ENCODE results near the gene CYP4F12.

Gene CYP4F12, protein sequence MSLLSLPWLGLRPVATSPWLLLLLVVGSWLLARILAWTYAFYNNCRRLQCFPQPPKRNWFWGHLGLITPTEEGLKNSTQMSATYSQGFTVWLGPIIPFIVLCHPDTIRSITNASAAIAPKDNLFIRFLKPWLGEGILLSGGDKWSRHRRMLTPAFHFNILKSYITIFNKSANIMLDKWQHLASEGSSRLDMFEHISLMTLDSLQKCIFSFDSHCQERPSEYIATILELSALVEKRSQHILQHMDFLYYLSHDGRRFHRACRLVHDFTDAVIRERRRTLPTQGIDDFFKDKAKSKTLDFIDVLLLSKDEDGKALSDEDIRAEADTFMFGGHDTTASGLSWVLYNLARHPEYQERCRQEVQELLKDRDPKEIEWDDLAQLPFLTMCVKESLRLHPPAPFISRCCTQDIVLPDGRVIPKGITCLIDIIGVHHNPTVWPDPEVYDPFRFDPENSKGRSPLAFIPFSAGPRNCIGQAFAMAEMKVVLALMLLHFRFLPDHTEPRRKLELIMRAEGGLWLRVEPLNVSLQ

DNA sequence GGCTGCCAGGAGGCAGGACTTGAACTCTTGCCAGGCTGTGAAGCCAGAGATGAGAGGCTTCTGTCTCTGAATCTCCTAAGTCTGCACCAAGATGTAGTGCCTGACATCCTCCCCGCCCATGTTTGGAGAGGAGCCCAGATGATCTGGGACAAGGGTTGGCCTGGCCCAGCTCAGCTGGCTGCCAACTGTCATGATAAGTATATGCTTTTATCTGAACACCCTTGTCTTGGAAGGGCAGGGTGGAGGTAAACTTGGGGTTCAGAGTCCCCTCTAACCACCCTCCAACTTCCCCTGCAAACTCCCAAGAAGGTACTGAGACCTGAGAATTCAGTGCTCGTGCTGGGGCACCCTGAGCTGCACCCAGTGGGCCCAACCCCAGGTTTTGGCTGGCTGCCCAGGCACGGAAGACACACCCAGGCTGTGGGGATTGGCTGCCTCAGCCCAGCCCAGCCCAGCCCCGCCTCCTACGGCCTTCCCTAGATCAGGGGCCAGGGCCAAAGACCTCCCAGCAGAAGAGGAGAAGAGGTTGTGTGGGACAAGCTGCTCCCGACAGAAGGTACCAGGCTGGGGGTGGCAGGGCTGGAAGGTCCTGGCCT is at the start of gene CYP4F12:
Gene CYP4F12 (plus strand): TSS at position 508 of the 596 bp plus-strand sequence. CDS start 443 bp downstream, outside the sequence.
- Mint-ChIP-seq H3K36me3 (no peaks in the 10 kb centered on the region), H3K4me3 (no peak within 1 kb of the TSS), H3K9me3 (peaks cover 2% of the 10 kb centered on the region), H3K27ac (no peak within 1 kb of the TSS), H3K27me3 (no peaks in the 10 kb centered on the region), H3K4me1 (no peaks in the 10 kb centered on the region)
- no peak for DNase-seq
- CTCF ChIA-PET, result no interaction called here

DNA sequence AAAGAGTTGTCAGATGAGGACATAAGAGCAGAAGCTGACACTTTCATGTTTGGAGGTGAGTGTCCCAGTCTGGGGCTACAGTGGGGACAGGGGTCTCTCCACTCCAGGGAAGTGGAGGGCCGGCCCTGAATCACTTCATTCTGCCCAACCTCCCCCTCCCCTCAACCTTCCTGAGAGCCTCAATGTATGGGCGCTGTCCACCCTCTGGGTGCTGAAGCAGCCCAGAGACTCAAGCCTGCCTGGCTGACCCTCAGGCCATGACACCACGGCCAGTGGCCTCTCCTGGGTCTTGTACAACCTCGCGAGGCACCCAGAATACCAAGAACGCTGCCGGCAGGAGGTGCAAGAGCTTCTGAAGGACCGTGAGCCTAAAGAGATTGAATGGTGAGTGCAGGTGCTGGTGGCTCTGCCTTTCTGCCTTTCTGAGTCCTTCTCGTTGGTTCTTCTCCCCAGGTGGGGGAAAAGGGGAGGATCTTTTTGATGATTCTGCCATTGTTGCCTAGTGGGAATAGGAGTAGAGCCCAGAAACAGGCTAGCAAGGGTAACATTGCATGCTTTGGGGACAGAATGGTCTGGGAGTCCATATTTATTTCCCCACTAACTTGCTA is 49.1 kb upstream of the CYP4F12 start:
- H3K27ac Mint-ChIP-seq, result no peak overlapping the region
- H3K36me3 Mint-ChIP-seq, result no peaks in the 10 kb centered on the region
- H3K4me1 Mint-ChIP-seq, result no peaks in the 10 kb centered on the region
- peak; percentile 45 for DNase-seq
- CTCF ChIA-PET, result interaction anchor here (1.3 kb wide), 1 partner anchor 9 kb away, joined by 3 read pairs; no protein-coding TSS in a partner anchor
- H3K4me3 Mint-ChIP-seq, result no peak overlapping the region
- H3K27me3 Mint-ChIP-seq, result peaks cover 10% of the 10 kb centered on the region
- H3K9me3 Mint-ChIP-seq, result no peaks in the 10 kb centered on the region

DNA sequence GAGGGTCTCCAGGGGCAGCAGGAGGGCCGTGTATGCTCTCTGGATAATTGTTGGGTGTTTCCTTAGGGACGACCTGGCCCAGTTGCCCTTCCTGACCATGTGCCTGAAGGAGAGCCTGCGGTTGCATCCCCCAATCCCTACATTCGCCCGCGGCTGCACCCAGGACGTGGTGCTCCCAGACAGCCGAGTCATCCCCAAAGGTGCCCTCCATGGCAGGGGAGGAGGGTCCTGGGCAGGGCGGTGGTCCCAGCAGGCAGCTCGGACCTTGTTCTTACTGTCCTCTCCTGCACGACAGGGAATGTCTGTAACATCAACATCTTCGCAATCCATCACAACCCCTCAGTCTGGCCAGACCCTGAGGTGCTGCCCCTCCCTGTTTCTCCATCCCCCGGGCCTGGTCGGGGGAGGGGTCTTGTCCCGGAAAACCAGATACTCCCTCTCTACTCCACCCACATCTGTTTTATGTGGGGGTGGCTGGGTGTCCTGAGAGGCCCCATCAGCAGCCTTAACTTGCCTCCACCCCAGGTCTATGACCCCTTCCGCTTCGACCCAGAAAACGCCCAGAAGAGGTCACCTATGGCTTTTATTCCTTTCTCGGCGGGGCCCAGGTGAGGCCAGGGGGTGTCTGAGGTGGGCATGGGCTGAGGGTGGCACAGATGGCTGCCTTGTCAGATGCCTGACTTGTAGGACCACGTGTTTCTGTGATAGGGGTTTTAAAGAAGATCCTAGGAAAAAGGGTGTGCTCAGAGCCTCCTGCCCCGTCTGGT is 44.5 kb upstream of the CYP4F12 start:
- Mint-ChIP-seq H3K27ac (no peak overlapping the region), H3K4me1 (no peaks in the 10 kb centered on the region), H3K27me3 (peaks cover 16% of the 10 kb centered on the region), H3K36me3 (no peaks in the 10 kb centered on the region), H3K9me3 (no peaks in the 10 kb centered on the region), H3K4me3 (no peak overlapping the region)
- CTCF ChIA-PET, result no interaction called here
- DNase-seq, result no peak

DNA sequence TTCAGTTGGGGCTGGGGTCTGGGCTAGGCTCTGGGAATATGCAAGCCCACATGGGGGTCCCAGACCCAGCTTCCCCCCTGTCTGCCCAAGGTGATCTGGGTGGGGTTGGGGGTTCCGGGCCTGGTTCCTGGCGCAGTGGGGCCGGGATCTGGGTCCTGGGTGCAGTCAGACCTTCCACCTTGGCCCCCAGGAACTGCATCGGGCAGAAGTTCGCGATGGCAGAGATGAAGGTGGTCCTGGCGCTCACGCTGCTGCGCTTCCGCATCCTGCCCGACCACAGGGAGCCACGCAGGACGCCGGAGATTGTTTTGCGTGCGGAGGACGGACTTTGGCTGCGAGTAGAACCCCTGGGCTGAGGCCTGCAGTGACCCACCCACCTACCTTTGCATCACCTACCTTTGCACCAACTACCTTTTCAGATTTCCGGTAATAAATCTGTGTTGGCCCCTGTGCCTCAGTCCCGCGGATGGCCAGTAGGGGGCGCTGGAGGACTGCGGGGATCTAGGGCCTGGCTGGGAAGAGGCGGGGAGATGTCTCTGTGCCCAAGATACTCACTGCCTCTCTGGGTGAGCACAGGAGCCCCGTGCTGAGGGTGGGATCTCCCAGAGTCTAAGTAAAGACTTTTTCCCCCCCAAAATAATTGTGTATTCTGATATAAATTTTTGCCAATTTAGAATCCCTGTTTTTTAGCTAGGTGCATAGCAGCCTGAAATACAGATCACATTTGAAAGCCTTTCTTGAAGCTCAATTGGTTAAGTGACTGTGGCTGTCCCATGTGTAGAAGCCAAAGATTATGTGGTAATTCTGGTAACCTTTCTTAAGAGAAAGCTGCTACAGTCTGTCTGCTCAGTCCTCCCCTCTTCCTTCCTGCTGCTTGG is 43.6 kb upstream of the CYP4F12 start:
- CTCF ChIA-PET, result interaction anchor here (0.6 to 1.2 kb wide), 9 partner anchors 21 to 466 kb away, joined by 3 to 4 read pairs (median 3); no protein-coding TSS in a partner anchor
- H3K27me3 Mint-ChIP-seq, result peaks cover 12% of the 10 kb centered on the region
- no peak overlapping the region for H3K27ac Mint-ChIP-seq
- H3K36me3 Mint-ChIP-seq, result no peaks in the 10 kb centered on the region
- H3K4me1 Mint-ChIP-seq, result no peaks in the 10 kb centered on the region
- no peak overlapping the region for H3K4me3 Mint-ChIP-seq
- H3K9me3 Mint-ChIP-seq, result no peaks in the 10 kb centered on the region
- DNase-seq, result peak; percentile 91

DNA sequence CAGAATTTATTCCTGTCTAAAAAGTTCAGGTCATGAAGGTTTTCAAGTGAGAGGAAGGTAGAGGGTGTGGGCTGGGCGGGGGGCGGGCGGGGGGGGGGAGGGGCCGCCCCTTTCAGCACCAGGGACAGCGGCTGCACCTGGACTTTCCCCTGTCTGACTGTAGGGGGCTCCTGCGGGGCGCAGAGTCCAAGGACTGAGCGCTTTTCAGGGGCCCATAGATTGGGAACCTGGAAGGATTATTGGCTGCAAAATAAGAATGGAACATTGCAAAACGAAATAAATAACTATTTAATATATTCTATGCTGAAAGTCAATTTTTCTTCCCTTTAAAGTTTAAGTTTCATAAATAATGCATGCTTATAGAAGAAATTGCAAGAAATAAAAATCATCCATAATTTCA is 41.1 kb upstream of the CYP4F12 start:
- CTCF ChIA-PET, result interaction anchor here (1.1 to 1.2 kb wide), 2 partner anchors 8 to 238 kb away, joined by 3 to 5 read pairs; no protein-coding TSS in a partner anchor
- DNase-seq, result peak; percentile 62
- no peaks in the 10 kb centered on the region for H3K4me1 Mint-ChIP-seq
- no peak overlapping the region for H3K4me3 Mint-ChIP-seq
- peaks cover 22% of the 10 kb centered on the region for H3K27me3 Mint-ChIP-seq
- H3K27ac Mint-ChIP-seq, result no peak overlapping the region
- no peaks in the 10 kb centered on the region for H3K36me3 Mint-ChIP-seq
- H3K9me3 Mint-ChIP-seq, result no peaks in the 10 kb centered on the region

DNA sequence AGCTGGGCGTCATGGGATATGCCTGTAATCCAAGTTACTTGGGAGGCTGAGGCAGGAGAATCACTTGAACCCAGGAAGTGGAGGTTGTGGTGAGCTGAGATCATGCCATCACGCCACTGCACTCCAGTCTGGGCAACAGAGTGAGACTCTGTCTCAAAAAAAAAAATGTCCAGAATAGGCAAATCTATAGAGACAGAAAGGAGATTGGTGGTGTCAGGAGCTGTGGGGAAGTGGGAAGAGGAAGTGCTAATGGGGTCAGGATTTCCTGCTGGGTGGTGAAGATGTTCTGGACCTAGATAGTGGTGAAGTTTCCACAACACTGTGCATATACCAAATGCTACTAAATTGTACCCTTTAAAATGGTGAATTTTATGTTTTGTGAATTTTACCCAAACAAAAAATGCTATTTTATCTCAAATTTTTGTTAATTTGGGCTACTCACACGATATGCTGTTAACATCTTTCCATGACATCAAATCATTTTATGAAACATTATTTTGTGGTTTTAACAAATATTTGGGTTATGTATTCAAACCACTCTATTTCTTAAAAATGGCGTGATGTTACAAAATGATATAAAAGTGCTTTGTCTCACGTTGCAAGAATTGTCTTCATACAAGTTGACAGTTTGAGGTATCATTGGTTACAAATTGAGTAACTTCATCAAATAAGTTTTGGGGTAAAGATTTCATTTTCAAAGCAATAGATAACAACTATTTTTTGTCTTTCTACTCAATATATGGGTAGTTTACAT is 39.6 kb upstream of the CYP4F12 start:
- Mint-ChIP-seq H3K27me3 (peaks cover 20% of the 10 kb centered on the region), H3K4me1 (no peaks in the 10 kb centered on the region), H3K4me3 (no peak overlapping the region), H3K27ac (no peak overlapping the region), H3K36me3 (no peaks in the 10 kb centered on the region), H3K9me3 (no peaks in the 10 kb centered on the region)
- no peak for DNase-seq
- CTCF ChIA-PET, result interaction anchor here (0.9 to 2.0 kb wide), 3 partner anchors 10 to 237 kb away, joined by 3 to 7 read pairs (median 3); no protein-coding TSS in a partner anchor

DNA sequence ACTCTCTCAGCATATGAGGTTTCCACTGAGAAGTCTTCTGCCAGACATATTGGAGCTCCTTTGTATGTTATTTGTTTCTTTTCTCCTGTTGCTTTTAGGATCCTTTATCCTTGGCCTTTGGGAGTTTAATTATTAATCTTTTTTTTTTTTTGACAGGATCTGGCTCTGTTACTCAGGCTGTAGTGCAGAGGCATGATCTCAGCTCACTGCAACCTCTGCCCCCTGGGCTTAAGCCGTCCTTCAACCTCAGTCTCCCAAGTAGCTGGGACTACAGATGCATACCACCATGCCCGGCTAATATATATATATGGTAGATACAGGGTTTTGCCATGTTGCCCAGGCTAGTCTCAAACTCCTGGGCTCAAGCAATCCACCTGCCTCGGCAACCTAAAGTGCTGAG is 38.8 kb upstream of the CYP4F12 start:
- Mint-ChIP-seq H3K27me3 (peaks cover 13% of the 10 kb centered on the region), H3K4me3 (no peak overlapping the region), H3K27ac (no peak overlapping the region), H3K4me1 (no peaks in the 10 kb centered on the region), H3K9me3 (no peaks in the 10 kb centered on the region), H3K36me3 (no peaks in the 10 kb centered on the region)
- DNase-seq, result no peak
- CTCF ChIA-PET, result interaction anchor here (2.0 kb wide), 1 partner anchor 236 kb away, joined by 7 read pairs; no protein-coding TSS in a partner anchor

DNA sequence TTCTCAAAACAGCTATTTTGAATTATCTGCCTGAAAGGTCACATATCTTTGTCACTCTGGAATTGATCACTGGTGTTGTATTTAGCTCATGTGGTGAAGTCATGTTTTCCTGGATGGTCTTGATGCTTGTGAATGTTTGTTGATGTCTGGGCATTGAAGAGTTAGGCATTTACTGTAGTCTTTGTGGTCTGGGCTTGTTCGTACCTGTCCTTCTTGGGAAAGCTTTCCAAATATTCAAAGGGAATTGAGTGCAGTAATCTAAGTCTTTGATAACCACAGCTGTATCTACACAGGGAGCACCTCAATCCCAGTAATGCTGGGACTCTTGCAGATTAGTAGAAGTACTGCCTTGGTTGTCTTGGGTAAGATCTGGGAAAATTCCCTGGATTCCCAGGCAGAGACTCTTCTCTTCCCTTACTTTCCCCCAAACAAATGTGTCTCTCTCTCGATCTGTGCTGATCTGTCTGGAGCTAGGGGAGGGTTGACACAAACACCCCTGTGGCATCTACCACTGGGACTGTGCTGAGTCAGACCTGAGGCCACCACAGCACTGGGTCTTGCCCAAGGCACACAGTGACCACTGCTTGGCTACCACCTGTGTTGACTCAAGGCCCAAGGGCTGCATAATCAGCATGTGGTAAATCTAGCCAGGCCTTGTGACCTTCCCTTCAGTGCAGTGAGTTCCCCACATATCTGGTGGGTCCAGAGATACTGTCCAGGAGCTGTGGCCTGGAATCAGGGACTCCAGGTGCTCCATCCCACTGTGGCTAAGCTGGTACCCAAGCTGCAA is 37.7 kb upstream of the CYP4F12 start:
- DNase-seq, result no peak
- no peaks in the 10 kb centered on the region for H3K9me3 Mint-ChIP-seq
- no peaks in the 10 kb centered on the region for H3K36me3 Mint-ChIP-seq
- H3K4me1 Mint-ChIP-seq, result no peaks in the 10 kb centered on the region
- H3K27me3 Mint-ChIP-seq, result peaks cover 13% of the 10 kb centered on the region
- CTCF ChIA-PET, result interaction anchor here (1.7 to 2.0 kb wide), 2 partner anchors 9 to 235 kb away, joined by 4 to 7 read pairs; no protein-coding TSS in a partner anchor
- no peak overlapping the region for H3K27ac Mint-ChIP-seq
- no peak overlapping the region for H3K4me3 Mint-ChIP-seq

DNA sequence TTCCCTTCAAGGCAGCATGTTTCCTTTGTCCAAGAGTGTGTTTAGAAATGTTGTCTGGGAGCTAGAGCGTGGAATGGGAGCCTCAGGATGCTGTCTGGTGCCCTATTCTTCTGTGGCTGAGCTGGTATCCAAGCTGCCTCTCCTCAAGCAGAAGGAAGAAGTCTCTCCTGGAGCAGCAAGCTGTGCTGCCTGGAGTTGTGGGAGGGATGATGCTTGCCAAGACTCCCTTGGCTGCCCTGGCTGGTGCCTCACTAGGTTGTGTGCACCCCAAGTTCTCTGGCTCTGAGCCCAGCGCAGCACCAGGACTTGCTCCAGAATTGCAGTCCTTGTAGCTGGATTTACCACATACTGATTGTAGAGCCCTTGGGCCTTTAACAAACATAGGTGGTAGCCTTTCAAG is 36.9 kb upstream of the CYP4F12 start:
- Mint-ChIP-seq H3K4me1 (no peaks in the 10 kb centered on the region), H3K27me3 (peaks cover 14% of the 10 kb centered on the region)
- CTCF ChIA-PET, result interaction anchor here (0.5 to 1.7 kb wide), 2 partner anchors 10 to 851 kb away, joined by 3 to 4 read pairs; no protein-coding TSS in a partner anchor

DNA sequence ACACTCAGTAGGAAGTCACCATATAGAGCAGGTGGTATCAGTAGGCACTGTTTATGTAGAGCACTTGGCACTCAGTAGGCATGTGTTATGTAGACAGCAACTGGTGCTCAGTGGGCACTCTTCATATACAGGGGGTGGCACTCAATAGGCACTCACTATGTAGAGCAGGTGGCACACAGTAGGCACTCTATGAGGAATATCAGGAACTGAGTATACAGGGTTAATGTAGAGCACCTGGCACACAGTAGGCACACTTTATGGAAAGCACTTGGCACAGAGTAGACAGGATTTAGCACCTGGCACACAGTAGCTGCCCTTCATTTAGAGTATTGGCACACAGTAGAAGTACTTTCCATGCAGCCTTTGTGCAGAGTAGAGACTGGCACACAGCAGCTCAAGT is 33.3 kb upstream of the CYP4F12 start:
- H3K27me3 Mint-ChIP-seq, result peaks cover 14% of the 10 kb centered on the region
- CTCF ChIA-PET, result no interaction called here
- H3K27ac Mint-ChIP-seq, result no peak overlapping the region
- H3K4me1 Mint-ChIP-seq, result no peaks in the 10 kb centered on the region
- DNase-seq, result no peak
- no peak overlapping the region for H3K4me3 Mint-ChIP-seq
- no peaks in the 10 kb centered on the region for H3K36me3 Mint-ChIP-seq
- no peaks in the 10 kb centered on the region for H3K9me3 Mint-ChIP-seq

More for the DNA sequence above, 36.9 kb upstream of the CYP4F12 start:
- Mint-ChIP-seq H3K27ac (no peak overlapping the region), H3K36me3 (no peaks in the 10 kb centered on the region), H3K4me3 (no peak overlapping the region), H3K9me3 (no peaks in the 10 kb centered on the region)
- no peak for DNase-seq

DNA sequence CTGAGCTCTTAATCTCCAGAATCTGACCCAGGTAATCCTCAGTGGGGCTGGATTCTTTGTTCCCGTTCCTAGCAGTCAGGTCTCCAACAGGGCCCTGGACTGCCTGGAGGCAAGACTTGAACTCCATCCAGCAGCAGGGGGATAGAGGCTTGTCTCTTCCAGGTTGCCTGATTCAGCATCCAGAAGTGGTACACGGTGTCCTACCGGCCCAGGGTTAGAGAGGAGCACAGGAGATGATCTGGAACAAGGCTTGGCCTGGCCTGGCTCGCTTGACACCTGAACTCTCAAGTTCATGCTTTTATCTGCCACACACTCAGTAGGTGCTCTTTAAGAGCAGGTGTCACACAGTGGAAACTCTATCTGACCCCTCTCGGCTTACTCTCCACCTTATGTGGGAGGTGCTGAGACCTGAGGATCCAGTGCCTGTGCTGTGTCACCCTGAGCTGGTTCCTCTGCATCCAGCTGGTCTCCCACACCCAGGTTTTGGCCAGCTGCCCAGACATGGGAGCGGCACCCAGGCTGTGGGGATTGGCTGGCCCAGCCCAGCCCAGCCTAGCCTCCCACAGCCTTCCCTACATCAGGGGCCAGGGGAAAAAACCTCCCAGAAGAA is 32.5 kb upstream of the CYP4F12 start, which contains the start of gene CYP4F3:
Gene CYP4F3 (plus strand): TSS at position 604 of the 610 bp plus-strand sequence. CDS start 519 bp downstream, outside the sequence.
- CTCF ChIA-PET, result no interaction called here
- DNase-seq, result no peak
- Mint-ChIP-seq H3K27me3 (peaks cover 12% of the 10 kb centered on the region), H3K4me1 (no peaks in the 10 kb centered on the region), H3K36me3 (no peaks in the 10 kb centered on the region), H3K9me3 (no peaks in the 10 kb centered on the region), H3K27ac (no peak within 1 kb of the TSS), H3K4me3 (no peak within 1 kb of the TSS)
